Left renal pelvis (tissue), 4 donors: ENCODE measurements around the gene ASCC1. TPM values are rescaled to one million over a fixed set of nuclear protein-coding genes. Genes with fewer than 3 reads are reported as not detected.

ENCODE experiments used
- DNase-seq, 4 donors: peaks; one replicate each; pipeline ENCODE4 v3.0.0-alpha.2; 2013; ENCODE audit warnings: low read depth in 4 of 4, low spot score in 3 of 4
- polyA plus RNA-seq, 4 donors: library from polyadenylated mRNA; unstranded; fragments of 120-200 nt; gene quantifications; one replicate each; pipeline ENCODE4 v1.2.1, GENCODE V29; 2013; ENCODE audit not compliant: insufficient read length in 4 of 4

Gene ASCC1
- polyA plus RNA-seq, 4 donors: 32.9 to 49.9 (median 42.4) TPM

DNA sequence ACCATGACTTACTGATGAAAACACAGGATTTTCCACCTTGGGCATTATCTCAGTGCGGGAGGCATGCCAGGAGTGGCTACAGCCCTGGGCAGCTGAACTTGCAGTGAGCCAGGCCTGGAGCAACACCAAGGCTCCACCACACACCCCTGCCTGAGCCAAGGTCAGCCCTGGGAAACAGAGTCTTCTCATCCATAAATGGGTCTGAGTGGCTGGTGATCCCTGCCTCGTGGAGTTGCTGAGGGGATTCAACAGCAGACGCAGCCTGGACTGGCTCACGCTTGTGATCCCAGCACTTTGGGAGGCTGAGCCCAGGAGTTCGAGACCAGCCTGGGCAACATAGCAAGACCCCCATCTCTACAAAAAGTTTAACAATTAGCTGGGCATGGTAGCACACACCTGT lies 160.0 kb downstream of the ASCC1 start:
- no peak for DNase-seq

DNA sequence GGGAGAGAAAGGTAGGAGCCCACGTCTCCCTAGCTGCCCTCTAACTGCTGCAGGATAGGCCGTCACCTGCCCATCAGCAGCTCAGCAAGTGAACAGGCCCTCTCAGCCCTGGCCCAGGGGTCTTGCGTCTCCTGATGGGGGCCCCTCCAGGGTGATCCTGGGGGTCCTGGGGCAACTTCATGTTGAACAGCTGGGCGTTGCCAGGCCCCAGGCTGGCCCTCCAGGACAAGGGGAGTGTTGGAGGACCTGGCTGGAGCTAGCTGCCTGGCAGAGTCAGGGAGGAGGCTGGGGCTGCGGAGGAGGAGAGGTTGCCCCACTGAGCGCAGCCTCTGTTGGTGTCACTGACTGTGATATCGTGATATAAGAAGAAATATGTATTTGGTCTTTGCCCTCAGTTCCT lies 162.4 kb downstream of the ASCC1 start:
- DNase-seq: no peak

DNA sequence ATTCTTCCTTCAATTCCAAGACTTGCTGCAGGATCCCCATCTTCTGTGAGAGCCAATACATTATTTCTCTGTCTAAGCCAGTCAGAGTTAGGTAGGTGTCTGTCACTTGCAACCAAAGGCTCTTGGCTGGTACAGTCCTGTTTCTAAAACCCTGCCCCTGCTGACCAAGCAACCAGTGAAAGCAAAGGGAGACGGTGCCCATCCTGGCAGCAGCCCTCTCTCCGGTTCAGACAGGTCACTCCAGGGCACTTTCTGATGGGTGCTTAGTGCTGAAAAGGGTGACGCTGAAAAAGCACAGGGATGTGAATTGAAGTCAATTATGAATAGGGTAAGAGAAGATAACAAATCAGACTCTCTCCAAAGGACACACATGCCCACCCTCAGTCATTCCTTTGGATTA lies 165.2 kb downstream of the ASCC1 start:
- no peak for DNase-seq

DNA sequence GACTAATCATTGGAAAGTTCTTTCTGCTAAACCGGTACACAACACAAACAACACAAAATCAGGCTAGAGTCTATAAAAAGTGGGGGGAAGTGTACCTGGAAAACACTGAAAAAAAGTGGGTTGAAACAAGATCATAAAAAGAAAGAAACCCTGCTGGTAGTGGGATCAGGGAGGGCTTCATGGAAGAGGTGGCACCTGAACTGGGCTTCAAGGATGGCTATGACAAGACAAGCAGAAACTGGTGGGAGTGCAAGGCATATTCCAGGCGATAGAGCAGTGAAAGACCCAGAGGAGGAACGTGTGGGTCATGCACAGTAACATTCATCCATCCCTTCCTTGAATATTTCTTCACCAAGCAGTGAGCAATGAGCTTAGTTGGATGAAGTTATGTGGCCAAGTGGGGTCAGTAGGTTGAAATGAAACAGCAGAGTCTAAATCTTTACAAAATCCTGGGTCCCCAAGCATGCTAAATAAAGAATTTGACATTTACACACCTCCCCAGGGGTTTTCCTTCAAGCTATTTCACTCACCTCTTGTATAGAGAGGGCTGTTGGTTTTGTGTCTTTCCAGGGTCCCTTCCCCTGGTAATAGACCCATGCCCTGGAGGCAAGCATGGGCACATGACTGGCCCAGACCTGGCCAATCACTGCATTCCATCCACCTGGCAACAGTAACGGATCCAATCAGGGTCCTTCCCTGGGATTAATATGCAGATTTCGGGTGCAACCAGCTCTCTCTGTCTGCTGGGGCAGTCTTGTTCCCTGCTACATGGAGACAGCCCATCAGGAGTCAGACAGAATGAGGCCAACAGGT lies 165.9 kb downstream of the ASCC1 start:
- no peak for DNase-seq

DNA sequence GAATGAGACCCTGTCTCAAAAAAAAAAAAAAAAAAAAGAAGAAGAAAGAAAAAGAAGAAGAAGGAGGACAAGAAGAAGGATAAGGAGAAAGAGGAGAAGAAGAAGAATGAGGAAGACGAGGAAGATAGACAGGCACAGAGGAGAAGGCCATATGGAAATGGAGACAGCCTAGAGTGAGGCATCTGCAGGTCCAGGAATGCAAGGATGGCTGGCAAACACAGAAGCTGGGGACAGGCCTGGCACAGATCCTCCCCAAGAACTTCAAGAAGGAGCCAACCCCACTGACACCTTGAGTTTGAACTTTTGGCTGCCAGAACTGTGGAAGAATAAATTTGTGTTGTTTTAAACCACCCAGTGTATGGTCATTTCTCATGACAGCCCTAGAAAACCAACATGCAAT lies 166.6 kb downstream of the ASCC1 start:
- DNase-seq: no peak

DNA sequence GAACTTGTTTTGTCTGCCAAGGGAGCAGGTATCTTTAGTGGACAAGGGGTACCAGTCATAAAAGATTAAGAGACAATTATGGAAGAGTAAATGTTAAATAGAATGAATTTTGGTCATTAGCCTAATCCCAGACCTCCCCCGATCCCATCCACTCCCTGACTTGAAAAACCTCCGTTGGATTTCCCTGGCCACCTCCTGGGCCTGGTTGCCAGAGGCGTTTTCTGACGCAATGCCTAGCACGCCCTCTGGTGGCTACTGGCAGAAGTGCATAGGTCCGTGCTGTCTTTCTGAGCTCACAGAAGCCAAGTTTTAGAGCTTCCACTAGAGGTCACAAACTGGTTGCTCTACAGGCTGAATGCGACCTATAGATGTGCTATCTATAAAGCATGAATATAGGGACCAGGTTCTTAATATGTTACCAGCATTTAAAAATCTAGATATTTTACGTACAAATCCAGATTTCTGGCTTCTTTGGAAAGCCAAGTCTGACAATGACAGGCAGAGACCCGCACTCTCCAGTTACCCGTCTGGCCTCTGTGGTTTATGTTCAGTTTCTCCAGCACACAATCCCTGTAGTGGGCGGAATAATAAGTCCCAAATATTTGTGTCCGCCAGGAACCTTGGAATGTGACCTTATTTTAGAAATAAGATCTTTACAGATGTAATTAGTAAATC lies 167.5 kb downstream of the ASCC1 start:
- peak; percentile 85 to 92 (median 90) for DNase-seq

Other genes starting within 250 kb of the ASCC1 start
- 100 to 1,000 TPM in 3 of 4 donors, 10 to 100 TPM in 1; 27.1 to 157 (median 138) TPM for gene SPOCK2, start 127.7 kb downstream of the ASCC1 start, polyA plus RNA-seq
- 100 to 1,000 TPM; 109 to 206 (median 194) TPM for gene ANAPC16, start 264 bp downstream of the ASCC1 start, polyA plus RNA-seq
- 10 to 100 TPM; 35.6 to 68.8 (median 54.1) TPM for gene DDIT4, start 57.6 kb upstream of the ASCC1 start, polyA plus RNA-seq
- gene DNAJB12, start 138.6 kb upstream of the ASCC1 start, polyA plus RNA-seq: 10 to 100 TPM; 28.8 to 42.4 (median 29.5) TPM